H1 (cell line): Measurements from ENCODE around the gene PTPRT. TPM values are rescaled to one million over a fixed set of nuclear protein-coding genes. Genes with fewer than 3 reads are reported as not detected.
"Not testable (repeated sequence)": the region's sequence is repeated elsewhere in the genome, so short reads cannot be mapped to it uniquely, and the experiment has no call there.

ENCODE experiments used
- CTCF ChIA-PET: fragments of 300-600 bp; sonication (Branson Sonifier 250); formaldehyde crosslinking; loops from one replicate; lab custom pipeline; 2021; ENCODE audit not compliant: partially characterized antibody; lab: Charles Lee
- POLR2A ChIA-PET: fragments of 300-600 bp; sonication (Branson Sonifier 250); formaldehyde crosslinking; loops from one replicate; lab custom pipeline; 2021; ENCODE audit warnings: inconsistent platforms; ENCODE audit not compliant: partially characterized antibody; lab: Charles Lee
- DNase-seq, 2 experiments: peaks; one replicate each; pipeline versions ENCODE4 v3.0.0 to v3.0.0-alpha.2; 2010 to 2022; ENCODE audit warnings: low spot score in 2 of 2, low read depth in 1 of 2, mixed read lengths in 1 of 2
- FAIRE-seq: peaks from 2 replicates; lab custom pipeline; 2011; peaks lifted over from hg19 to GRCh38; lab: Jason Lieb, UNC
- H2AFZ ChIP-seq: 2 replicates; pipeline ENCODE4 v1.8.1; 2012; ENCODE audit warnings: low read length, inconsistent platforms
- H2AK5ac ChIP-seq: 2 replicates; pipeline ENCODE4 v1.6.1; 2013; ENCODE audit warnings: low read depth, low read length
- H2BK120ac ChIP-seq: replicated peaks from 2 replicates; pipeline ENCODE3; 2013; ENCODE audit warnings: low read depth, low read length, inconsistent platforms
- H2BK12ac ChIP-seq: 2 replicates; pipeline ENCODE4 v1.6.1; 2013; ENCODE audit warnings: low read depth, low read length
- H2BK15ac ChIP-seq: 2 replicates; pipeline ENCODE4 v1.6.1; 2013; ENCODE audit warnings: low read length
- H2BK20ac ChIP-seq: 2 replicates; pipeline ENCODE4 v1.6.1; 2013; ENCODE audit warnings: low read length
- H2BK5ac ChIP-seq: 2 replicates; pipeline ENCODE4 v1.6.1; 2013; ENCODE audit warnings: low read depth, low read length
- H3K14ac ChIP-seq: 2 replicates; pipeline ENCODE4 v1.6.1; 2013; ENCODE audit warnings: inconsistent platforms; ENCODE audit not compliant: insufficient read length
- H3K18ac ChIP-seq: 2 replicates; pipeline ENCODE4 v1.6.1; 2013; ENCODE audit warnings: low read length; ENCODE audit errors: extremely low read depth
- H3K23ac ChIP-seq: 2 replicates; pipeline ENCODE4 v1.6.1; 2013; ENCODE audit warnings: inconsistent platforms; ENCODE audit not compliant: insufficient read length
- H3K23me2 ChIP-seq: 2 replicates; pipeline ENCODE4 v1.6.1; 2013; ENCODE audit warnings: low read depth, low read length
- H3K27ac ChIP-seq: 2 replicates; pipeline ENCODE4 v1.6.1; 2011; ENCODE audit warnings: low read depth, low read length, inconsistent platforms
- H3K27me3 ChIP-seq, 4 experiments: replicated peaks in 1 of 4; 1 replicate in 1 of 4; 2 replicates in 3 of 4; pipeline versions ENCODE4 v1.6.1 to v1.8.1; 2011 to 2013; ENCODE audit warnings: low read length in 3 of 4, mild to moderate bottlenecking in 3 of 4, inconsistent platforms in 2 of 4, mixed read lengths in 2 of 4, moderate library complexity in 1 of 4; ENCODE audit not compliant: control insufficient read depth in 3 of 4, insufficient read depth in 3 of 4; ENCODE audit errors: extremely low read depth in 1 of 4
- H3K36me3 ChIP-seq, 4 experiments: 2 replicates each; pipeline versions ENCODE4 v1.6.1 to v1.8.1; 2011 to 2013; ENCODE audit warnings: mild to moderate bottlenecking in 4 of 4, low read length in 3 of 4, moderate library complexity in 2 of 4, control low read depth in 1 of 4, inconsistent platforms in 1 of 4; ENCODE audit not compliant: insufficient read depth in 4 of 4, control insufficient read depth in 2 of 4
- H3K4ac ChIP-seq: replicated peaks from 2 replicates; pipeline ENCODE3; 2013; ENCODE audit warnings: low read length, low read depth, mixed read lengths, inconsistent platforms; ENCODE audit not compliant: insufficient read length
- H3K4me1 ChIP-seq, 4 experiments: replicated peaks in 1 of 4; 1 replicate in 1 of 4; 2 replicates in 3 of 4; pipeline versions ENCODE4 v1.6.1 to v1.8.1; 2011 to 2013; ENCODE audit warnings: low read length in 3 of 4, inconsistent platforms in 2 of 4, mixed read lengths in 1 of 4; ENCODE audit not compliant: insufficient read depth in 4 of 4, control insufficient read depth in 3 of 4
- H3K4me2 ChIP-seq, 2 experiments: 2 replicates each; pipeline versions ENCODE4 v1.6.1 to v1.8.1; 2011 to 2013; ENCODE audit warnings: low read depth in 2 of 2, low read length in 2 of 2, control low read depth in 1 of 2, inconsistent platforms in 1 of 2, mild to moderate bottlenecking in 1 of 2; ENCODE audit not compliant: insufficient read depth in 1 of 2
- H3K4me3 ChIP-seq, 4 experiments: fragments of 200-600, 300-600 bp in 1 of 4; sonication (generic), shearing (Covaris generic), sonication (Bioruptor Twin) in 1 of 4; 2 replicates each; pipeline versions ENCODE4 v1.5.1 to v1.8.1; 2011 to 2016; ENCODE audit warnings: low read length in 4 of 4, low read depth in 3 of 4, control low read depth in 2 of 4, inconsistent platforms in 2 of 4, mild to moderate bottlenecking in 2 of 4, mixed read lengths in 1 of 4, moderate library complexity in 1 of 4; ENCODE audit not compliant: insufficient read depth in 2 of 4; ENCODE audit errors: extremely low read depth in 1 of 4
- H3K56ac ChIP-seq: replicated peaks from 2 replicates; pipeline ENCODE3; 2013; ENCODE audit warnings: low read depth, mild to moderate bottlenecking, mixed read lengths, low read length, inconsistent platforms; ENCODE audit not compliant: insufficient read length
- H3K79me1 ChIP-seq: 2 replicates; pipeline ENCODE4 v1.6.1; 2013; ENCODE audit warnings: low read depth, low read length, control low read depth
- H3K79me2 ChIP-seq, 2 experiments: 2 replicates each; pipeline versions ENCODE4 v1.6.1 to v1.8.1; 2012 to 2013; ENCODE audit warnings: low read length in 2 of 2, mild to moderate bottlenecking in 2 of 2, inconsistent platforms in 1 of 2; ENCODE audit not compliant: insufficient read depth in 2 of 2, control insufficient read depth in 1 of 2
- H3K9ac ChIP-seq, 4 experiments: replicated peaks in 1 of 4; 1 replicate in 1 of 4; 2 replicates in 3 of 4; pipeline versions ENCODE4 v1.6.1 to v1.8.1; 2011 to 2013; ENCODE audit warnings: low read depth in 3 of 4, low read length in 3 of 4, control low read depth in 2 of 4, mild to moderate bottlenecking in 2 of 4, moderate library complexity in 2 of 4, inconsistent platforms in 1 of 4; ENCODE audit errors: extremely low read depth in 1 of 4
- H3K9me3 ChIP-seq, 2 experiments: 2 replicates each; pipeline versions ENCODE4 v1.6.1 to v1.8.1; 2012 to 2013; ENCODE audit warnings: mild to moderate bottlenecking in 2 of 2, moderate library complexity in 2 of 2, control low read depth in 1 of 2, inconsistent platforms in 1 of 2, low read depth in 1 of 2, low read length in 1 of 2, mixed read lengths in 1 of 2; ENCODE audit not compliant: insufficient read depth in 2 of 2
- H4K20me1 ChIP-seq, 2 experiments: replicated peaks in 1 of 2; 2 replicates each; pipeline versions ENCODE3 to v1.8.1; 2011 to 2013; ENCODE audit warnings: inconsistent platforms in 2 of 2, low read length in 2 of 2, mild to moderate bottlenecking in 1 of 2; ENCODE audit not compliant: insufficient read depth in 2 of 2, control insufficient read depth in 1 of 2
- H4K5ac ChIP-seq: 2 replicates; pipeline ENCODE4 v1.6.1; 2013; ENCODE audit warnings: low read length, low read depth, mixed read lengths, inconsistent platforms; ENCODE audit not compliant: insufficient read length
- H4K8ac ChIP-seq: 2 replicates; pipeline ENCODE4 v1.8.0; 2013; ENCODE audit warnings: mild to moderate bottlenecking, moderate library complexity, low read length, inconsistent platforms; ENCODE audit not compliant: insufficient read depth; ENCODE audit errors: extremely low read depth
- H4K91ac ChIP-seq: replicated peaks from 2 replicates; pipeline ENCODE3; 2013; ENCODE audit warnings: low read length, mixed read lengths, inconsistent platforms; ENCODE audit not compliant: insufficient read length
- E2F6 ChIP-seq: IDR thresholded peaks from 2 replicates; pipeline ENCODE4 v1.6.1; 2012; ENCODE audit warnings: inconsistent platforms
- EP300 ChIP-seq, 2 experiments: IDR thresholded peaks; 1 replicate in 1 of 2; 2 replicates in 1 of 2; pipeline ENCODE4 v1.6.1; 2011 to 2012; ENCODE audit warnings: low read depth in 2 of 2, low read length in 2 of 2, mild to moderate bottlenecking in 2 of 2, borderline replicate concordance in 1 of 2, inconsistent platforms in 1 of 2, moderate library complexity in 1 of 2
- FOSL1 ChIP-seq: IDR thresholded peaks from 2 replicates; pipeline ENCODE4 v1.6.1; 2011; ENCODE audit warnings: mild to moderate bottlenecking, low read depth, low read length, moderate library complexity; ENCODE audit not compliant: insufficient read depth
- JUN ChIP-seq: IDR thresholded peaks from 2 replicates; pipeline ENCODE4 v1.6.1; 2011; ENCODE audit warnings: low read depth, mild to moderate bottlenecking, improper control_type of control experiment, low read length
- JUND ChIP-seq: IDR thresholded peaks from 2 replicates; pipeline ENCODE4 v1.6.1; 2011; ENCODE audit warnings: mild to moderate bottlenecking, improper control_type of control experiment, low read length
- PHF8 ChIP-seq: fragments of 200-600 bp; sonication (generic); conservative IDR thresholded peaks from 2 replicates; pipeline ENCODE4 v1.7.1; 2012; ENCODE audit warnings: low read depth, mild to moderate bottlenecking, inconsistent platforms, low read length, moderate library complexity
- RAD21 ChIP-seq, 2 experiments: IDR thresholded peaks in 1 of 2; conservative IDR thresholded peaks in 1 of 2; 2 replicates each; pipeline ENCODE4 v1.6.1; 2011; ENCODE audit warnings: low read depth in 2 of 2, low read length in 2 of 2, improper control_type of control experiment in 1 of 2, inconsistent platforms in 1 of 2, mild to moderate bottlenecking in 1 of 2, moderate library complexity in 1 of 2
- TEAD4 ChIP-seq: IDR thresholded peaks from 2 replicates; pipeline ENCODE4 v1.6.1; 2012; ENCODE audit warnings: low read depth, low read length, inconsistent platforms, mixed read lengths
- WGBS, 2 experiments: shearing (Covaris generic) in 1 of 2; methylation state at CpG; one replicate each; pipeline versions ENCODE4 v1.1.6 to v1.1.7; 2013 to 2015; ENCODE audit warnings: low lambda C conversion rate in 2 of 2, mixed read lengths in 2 of 2, inconsistent platforms in 1 of 2, low coverage in 1 of 2, missing lambda C conversion rate in 1 of 2; ENCODE audit not compliant: insufficient replicate concordance in 2 of 2, insufficient coverage in 1 of 2, insufficient read length in 1 of 2; ENCODE audit errors: extremely low coverage in 1 of 2, missing lambda C conversion rate in 1 of 2; 5-methylcytosine and 5-hydroxymethylcytosine counted together
- polyA plus RNA-seq, 7 experiments: library from polyadenylated mRNA; depleted of rRNA in 3 of 7; stranded (reverse) in 5 of 7; unstranded in 2 of 7; fragments of >200 nt in 5 of 7; fragments of 200-250 nt in 2 of 7; gene quantifications; 1 replicate in 5 of 7; 2 replicates in 1 of 7; 4 replicates in 1 of 7; pipeline versions ENCODE4 v1.2.1 to v1.2.3, GENCODE V29; 2011 to 2013; ENCODE audit warnings: missing spikeins in 2 of 7, mixed read lengths in 2 of 7
- total RNA-seq: library from RNA; stranded (reverse); fragmentation: NEBNext Ultra II Directional; extraction: Animal tissue kit (Norgen Biotek cat#: 25700); gene quantifications from 2 replicates; pipeline ENCODE4 v1.2.1, GENCODE V29; 2021

Gene PTPRT
- total and polyA plus RNA-seq, 2 of the 8 experiments (the other 6 are each of a cell fraction or from before 2014, with no cell fraction given): 0.33 to 1.8 TPM

GRCh38 chr20:42212391-42212790 lies 977.3 kb downstream of the PTPRT start (continued):
- TF ChIP-seq FOSL1 (no peak), JUND (no peak), JUN (no peak), RAD21 (IDR thresholded peaks at IDR 0.05 in 1 of 2, conservative IDR thresholded peaks at IDR 0.05 in 1 of 2; ENCODE audit: low read depth in 2 of 2, low read length in 2 of 2) (no peak), TEAD4 (no peak), E2F6 (no peak), EP300 (IDR thresholded peaks at IDR 0.05; ENCODE audit: borderline replicate concordance in 1 of 2, low read depth in 2 of 2, low read length in 2 of 2) (no peak), PHF8 (no peak)
- TF ChIP-seq, all 59 proteins: peak for 0

- H2BK120ac ChIP-seq, H2BK15ac ChIP-seq, H3K36me3 ChIP-seq, POLR2A ChIA-PET, H3K79me1 ChIP-seq, H3K4ac ChIP-seq, H3K18ac ChIP-seq, H4K8ac ChIP-seq, H3K4me2 ChIP-seq, H2AK5ac ChIP-seq, H3K27ac ChIP-seq, H3K4me3 ChIP-seq, H3K79me2 ChIP-seq, H4K5ac ChIP-seq, H3K14ac ChIP-seq, H3K9me3 ChIP-seq, H3K23me2 ChIP-seq, H3K27me3 ChIP-seq, H2BK20ac ChIP-seq, H3K9ac ChIP-seq, H4K20me1 ChIP-seq, H2BK12ac ChIP-seq, FAIRE-seq, H4K91ac ChIP-seq, H3K4me1 ChIP-seq, H2AFZ ChIP-seq, H3K23ac ChIP-seq, H2BK5ac ChIP-seq, H3K56ac ChIP-seq: not testable (repeated sequence)
- CTCF ChIA-PET: interaction anchor here (1.6 kb wide), 1 partner anchor 11 kb away, joined by 3 read pairs; no protein-coding TSS in a partner anchor
- 40% methylated on average over 3 of the region's 15 CpGs; no CpG with 5 or more reads in 1 of the 2 experiments for WGBS, 2 experiments
- DNase-seq: peak in 1 of 2 experiments; percentile 51
Measured at GRCh38 chr20:42206557-42206956, 983.1 kb downstream of the PTPRT start.
